Prostate gland (tissue), 2 donors: ENCODE measurements around the gene USP25.

Experiments used
- POLR2AphosphoS5 ChIP-seq: sonication (generic); formaldehyde crosslinking; IDR thresholded peaks from one replicate; pipeline ENCODE4 v1.6.1; 2017; ENCODE audit warnings: antibody characterized with exemption
- TF ChIP-seq, protein P1 (sequence below), 4 experiments: fragments of 200-600 bp in 2 of 4; fragments of 450-650 bp in 2 of 4; sonication (generic) in 2 of 4; IDR thresholded peaks; 1 replicate in 3 of 4; 2 replicates in 1 of 4; pipeline ENCODE4 v1.5.1; 2016 to 2019; ENCODE audit warnings: antibody characterized with exemption in 4 of 4, mild to moderate bottlenecking in 2 of 4, moderate library complexity in 2 of 4

DNA sequence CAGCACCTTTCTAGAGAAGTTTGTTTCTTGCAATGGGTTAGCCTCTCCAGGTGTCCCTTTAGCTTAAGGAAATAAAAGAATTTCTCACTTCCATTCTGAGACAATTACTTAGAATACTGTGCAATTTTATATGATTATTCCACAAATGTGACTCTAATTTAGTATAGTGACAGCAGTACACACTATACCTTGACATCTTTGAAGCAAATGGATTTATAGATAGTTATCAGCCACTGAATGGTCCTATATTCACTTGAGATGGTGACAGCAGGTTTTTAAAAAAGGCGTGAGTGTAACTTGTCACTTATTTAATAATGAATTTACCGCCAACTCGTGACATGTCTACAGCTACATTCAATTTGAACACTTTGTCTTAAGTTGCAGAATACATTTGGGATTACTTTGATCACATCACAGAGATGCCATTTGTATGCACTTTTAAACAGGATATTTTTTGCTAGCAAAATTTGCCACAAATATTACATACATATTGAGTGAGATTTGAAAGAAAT is 71.6 kb downstream of the USP25 start:
- no peak for TF ChIP-seq POLR2AphosphoS5
- TF ChIP-seq, protein P1, sequence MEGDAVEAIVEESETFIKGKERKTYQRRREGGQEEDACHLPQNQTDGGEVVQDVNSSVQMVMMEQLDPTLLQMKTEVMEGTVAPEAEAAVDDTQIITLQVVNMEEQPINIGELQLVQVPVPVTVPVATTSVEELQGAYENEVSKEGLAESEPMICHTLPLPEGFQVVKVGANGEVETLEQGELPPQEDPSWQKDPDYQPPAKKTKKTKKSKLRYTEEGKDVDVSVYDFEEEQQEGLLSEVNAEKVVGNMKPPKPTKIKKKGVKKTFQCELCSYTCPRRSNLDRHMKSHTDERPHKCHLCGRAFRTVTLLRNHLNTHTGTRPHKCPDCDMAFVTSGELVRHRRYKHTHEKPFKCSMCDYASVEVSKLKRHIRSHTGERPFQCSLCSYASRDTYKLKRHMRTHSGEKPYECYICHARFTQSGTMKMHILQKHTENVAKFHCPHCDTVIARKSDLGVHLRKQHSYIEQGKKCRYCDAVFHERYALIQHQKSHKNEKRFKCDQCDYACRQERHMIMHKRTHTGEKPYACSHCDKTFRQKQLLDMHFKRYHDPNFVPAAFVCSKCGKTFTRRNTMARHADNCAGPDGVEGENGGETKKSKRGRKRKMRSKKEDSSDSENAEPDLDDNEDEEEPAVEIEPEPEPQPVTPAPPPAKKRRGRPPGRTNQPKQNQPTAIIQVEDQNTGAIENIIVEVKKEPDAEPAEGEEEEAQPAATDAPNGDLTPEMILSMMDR (IDR thresholded peaks at IDR 0.05): no peak
